ENCODE results near the gene NDUFAB1.

DNA sequence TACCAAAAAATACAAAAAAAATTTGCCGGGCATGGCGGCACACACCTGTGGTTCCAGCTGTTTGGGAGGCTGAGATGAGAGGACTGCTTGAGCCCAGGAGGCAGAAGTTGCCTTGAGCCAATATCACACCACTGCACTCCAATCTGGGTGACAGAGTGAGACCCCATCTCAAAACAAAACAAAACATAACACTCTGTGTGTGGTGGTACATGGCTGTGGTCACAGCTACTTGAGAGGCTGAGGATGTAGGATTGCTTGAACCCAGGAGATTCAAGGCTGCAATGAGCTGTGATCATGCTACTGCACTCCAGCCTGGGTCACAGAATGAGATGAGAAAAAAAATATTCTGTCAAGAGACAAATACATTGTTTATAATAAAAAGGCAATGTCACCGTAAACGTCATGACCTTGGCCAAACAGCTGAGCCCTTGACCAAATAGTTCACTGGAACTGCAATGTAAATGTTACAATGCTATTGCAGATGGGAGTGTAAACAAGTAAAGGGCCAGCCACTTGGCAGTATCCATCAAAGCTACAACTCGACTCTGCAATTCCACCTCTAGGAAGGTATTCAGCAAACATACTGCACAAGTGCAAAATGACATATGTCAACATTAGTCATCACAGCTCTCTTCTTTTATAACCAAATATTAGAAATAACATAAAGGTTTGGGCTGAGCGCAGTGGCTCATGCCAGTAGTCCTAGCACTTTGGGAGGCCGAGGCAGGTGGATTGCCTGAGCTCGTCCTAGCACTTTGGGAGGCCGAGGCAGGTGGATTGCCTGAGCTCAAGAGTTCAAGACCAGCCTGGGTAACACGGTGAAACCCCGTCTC is 55.9 kb downstream of the NDUFAB1 start:
- no peak for TF ChIP-seq CTCF (IDR thresholded peaks at IDR 0.05; ENCODE audit: poor library complexity)
- TF ChIP-seq EZH2 (IDR thresholded peaks at IDR 0.05; ENCODE audit: borderline replicate concordance): no peak

Data from hepatocyte (in vitro differentiated cells).